ENCODE results near the gene KREMEN1.
"Not testable (repeated sequence)": the region's sequence is repeated elsewhere in the genome, so short reads cannot be mapped to it uniquely, and the experiment has no call there.

Gene KREMEN1

GRCh38 chr22:29078036-29078868 is 5.4 kb downstream of the KREMEN1 start:
- no peak for DNase-seq (ENCODE audit: low read depth in 2 of 2)

- no peak for DNase-seq (ENCODE audit: low read depth in 2 of 2)
Observed at GRCh38 chr22:29078869-29079207, 6.0 kb downstream of the KREMEN1 start.

GRCh38 chr22:29079218-29079901 is 6.5 kb downstream of the KREMEN1 start:
- no peak for DNase-seq (ENCODE audit: low read depth in 2 of 2)

GRCh38 chr22:29080106-29080975 is 7.5 kb downstream of the KREMEN1 start:
- DNase-seq (ENCODE audit: low read depth in 2 of 2) = no peak

GRCh38 chr22:29081517-29082236 is 8.8 kb downstream of the KREMEN1 start:
- no peak for DNase-seq (ENCODE audit: low read depth in 2 of 2)

- DNase-seq (ENCODE audit: low read depth in 2 of 2) = no peak
Observed at GRCh38 chr22:29082826-29083545, 10.2 kb downstream of the KREMEN1 start.

GRCh38 chr22:29083576-29083932 is 10.7 kb downstream of the KREMEN1 start:
- DNase-seq (ENCODE audit: low read depth in 2 of 2) = not testable (repeated sequence)

- DNase-seq (ENCODE audit: low read depth in 2 of 2) = no peak
Observed at GRCh38 chr22:29083933-29084591, 11.2 kb downstream of the KREMEN1 start.

GRCh38 chr22:29087012-29087411 is 14.2 kb downstream of the KREMEN1 start:
- no peak for DNase-seq (ENCODE audit: low read depth in 2 of 2)

- no peak for DNase-seq (ENCODE audit: low read depth in 2 of 2)
Observed at GRCh38 chr22:29088809-29089208, 16.0 kb downstream of the KREMEN1 start.

GRCh38 chr22:29089507-29089906 is 16.7 kb downstream of the KREMEN1 start:
- no peak for DNase-seq (ENCODE audit: low read depth in 2 of 2)

GRCh38 chr22:29090039-29090438 is 17.2 kb downstream of the KREMEN1 start:
- no peak for DNase-seq (ENCODE audit: low read depth in 2 of 2)

GRCh38 chr22:29092243-29092642 is 19.4 kb downstream of the KREMEN1 start:
- DNase-seq (ENCODE audit: low read depth in 2 of 2) = no peak

GRCh38 chr22:29093030-29093429 is 20.2 kb downstream of the KREMEN1 start:
- DNase-seq (ENCODE audit: low read depth in 2 of 2) = no peak

- no peak for DNase-seq (ENCODE audit: low read depth in 2 of 2)
Observed at GRCh38 chr22:29093501-29094300, 20.9 kb downstream of the KREMEN1 start.

GRCh38 chr22:29095459-29095858 is 22.6 kb downstream of the KREMEN1 start:
- no peak for DNase-seq (ENCODE audit: low read depth in 2 of 2)

GRCh38 chr22:29096736-29097669 is 24.2 kb downstream of the KREMEN1 start:
- DNase-seq (ENCODE audit: low read depth in 2 of 2) = no peak

- DNase-seq (ENCODE audit: low read depth in 2 of 2) = no peak
Observed at GRCh38 chr22:29098296-29098695, 25.5 kb downstream of the KREMEN1 start.

GRCh38 chr22:29102300-29102699 is 29.5 kb downstream of the KREMEN1 start:
- no peak for DNase-seq (ENCODE audit: low read depth in 2 of 2)

All from activated CD4-positive, alpha-beta T cell treated with anti-CD3 and anti-CD28 coated beads for 24 hours (primary cell).